Activated T-cell treated with anti-CD3 and anti-CD28 coated beads, Interleukin-2, amount 50 U/mL, for 48 hours (primary cell): ENCODE measurements around the gene OBSCN.
"Not testable (repeated sequence)": the region's sequence is repeated elsewhere in the genome, so short reads cannot be mapped to it uniquely, and the experiment has no call there.

Experiments used
- DNase-seq, 2 experiments: peaks; one replicate each; pipeline ENCODE4 v3.0.0-alpha.2; 2020

OBSCN gene

GRCh38 chr1:228188249-228188648, 19.6 kb upstream of the OBSCN start:
- not testable (repeated sequence) for DNase-seq

GRCh38 chr1:228190182-228190581, 17.7 kb upstream of the OBSCN start:
- no peak for DNase-seq

GRCh38 chr1:228190778-228191177, 17.1 kb upstream of the OBSCN start:
- no peak for DNase-seq

GRCh38 chr1:228194436-228194835, 13.4 kb upstream of the OBSCN start:
- DNase-seq = no peak

- DNase-seq = no peak
These were observed 12.7 kb upstream of the OBSCN start for GRCh38 chr1:228194921-228195812.

GRCh38 chr1:228197555-228198147, 10.2 kb upstream of the OBSCN start:
- DNase-seq = no peak

- DNase-seq = no peak
These were observed 8.8 kb upstream of the OBSCN start for GRCh38 chr1:228198977-228199590.

GRCh38 chr1:228204958-228205357, 2.9 kb upstream of the OBSCN start:
- DNase-seq = no peak

GRCh38 chr1:228205526-228206436, 2.1 kb upstream of the OBSCN start:
- DNase-seq = no peak

- peak in 1 of 2 experiments; percentile 13 for DNase-seq
These were observed 1.1 kb upstream of the OBSCN start for GRCh38 chr1:228206582-228207351.

- no peak for DNase-seq
These were observed 448 bp upstream of the OBSCN start for GRCh38 chr1:228207381-228207810.

- peak in 1 of 2 experiments; percentile 18 for DNase-seq
These were observed 1.1 kb downstream of the OBSCN start for GRCh38 chr1:228208831-228209551.

GRCh38 chr1:228209657-228210056, 1.8 kb downstream of the OBSCN start:
- DNase-seq = no peak

- DNase-seq = no peak
These were observed 2.3 kb downstream of the OBSCN start for GRCh38 chr1:228210076-228210651.

- no peak for DNase-seq
These were observed 3.1 kb downstream of the OBSCN start for GRCh38 chr1:228210712-228211530.

GRCh38 chr1:228211531-228212414, 3.9 kb downstream of the OBSCN start:
- no peak for DNase-seq

GRCh38 chr1:228212415-228212965, 4.6 kb downstream of the OBSCN start:
- DNase-seq = no peak
